IPS-20b (cell line): Measurements from ENCODE around the gene CLIC5.

Experiments used
- H3K27ac ChIP-seq: one replicate; pipeline ENCODE4 v1.5.1; 2013; ENCODE audit warnings: low read length
- H3K27me3 ChIP-seq: 2 replicates; pipeline ENCODE4 v1.6.1; 2013; ENCODE audit warnings: mild to moderate bottlenecking, low read length, inconsistent platforms; ENCODE audit not compliant: insufficient read depth
- H3K36me3 ChIP-seq: 2 replicates; pipeline ENCODE4 v1.6.1; 2013; ENCODE audit warnings: low read depth, mild to moderate bottlenecking, inconsistent platforms, low read length, moderate library complexity; ENCODE audit not compliant: insufficient read depth
- H3K4me1 ChIP-seq: 2 replicates; pipeline ENCODE4 v1.6.1; 2013; ENCODE audit warnings: mild to moderate bottlenecking, control low read depth, inconsistent platforms, low read length, moderate library complexity; ENCODE audit not compliant: insufficient read depth
- H3K4me3 ChIP-seq: 2 replicates; pipeline ENCODE4 v1.5.1; 2013; ENCODE audit warnings: mild to moderate bottlenecking, low read length, inconsistent platforms
- H3K9ac ChIP-seq: 2 replicates; pipeline ENCODE4 v1.6.1; 2013; ENCODE audit warnings: low read depth, mild to moderate bottlenecking, inconsistent platforms, low read length, moderate library complexity
- H3K9me3 ChIP-seq: 2 replicates; pipeline ENCODE4 v1.6.1; 2013; ENCODE audit warnings: mild to moderate bottlenecking, low read depth, low read length, inconsistent platforms; ENCODE audit not compliant: insufficient read depth

CLIC5 gene

GRCh38 chr6:45877970-45878590 is 137.6 kb downstream of the CLIC5 start:
- Histone ChIP-seq H3K27ac (no peak overlapping the region), H3K9me3 (no peaks in the 10 kb centered on the region), H3K4me1 (no peaks in the 10 kb centered on the region), H3K4me3 (no peak overlapping the region), H3K36me3 (no peaks in the 10 kb centered on the region), H3K27me3 (no peaks in the 10 kb centered on the region), H3K9ac (no peak overlapping the region)

DNA sequence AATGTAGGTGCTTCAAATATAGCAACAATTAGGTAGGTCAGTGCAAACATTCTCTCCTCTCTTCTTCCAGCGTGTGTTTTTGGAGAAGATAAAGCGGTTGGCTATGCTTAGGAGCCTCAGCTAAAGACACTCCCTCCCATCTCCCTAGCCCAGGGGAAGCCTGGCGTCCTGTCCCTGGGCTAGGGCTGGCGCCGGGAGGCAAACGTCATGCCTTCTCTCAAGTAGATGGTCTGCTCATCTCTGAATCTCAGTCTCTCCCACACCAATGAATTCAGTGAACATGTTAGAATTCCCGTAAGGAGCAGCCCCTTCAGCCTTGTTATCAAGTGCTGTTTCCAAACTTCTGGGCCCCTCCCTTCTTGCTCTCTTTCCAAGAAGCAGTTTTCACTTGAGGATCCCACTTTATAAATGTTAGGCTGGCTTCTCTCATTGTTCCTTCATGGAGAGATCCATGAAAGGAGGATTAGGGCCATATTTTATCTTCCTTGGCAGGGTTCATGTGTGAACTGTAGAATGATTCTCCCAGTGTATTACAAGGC is 142.8 kb downstream of the CLIC5 start:
- Histone ChIP-seq H3K36me3 (no peaks in the 10 kb centered on the region), H3K9ac (no peak overlapping the region), H3K9me3 (no peaks in the 10 kb centered on the region), H3K27ac (no peak overlapping the region), H3K4me3 (no peak overlapping the region), H3K27me3 (no peaks in the 10 kb centered on the region), H3K4me1 (no peaks in the 10 kb centered on the region)

DNA sequence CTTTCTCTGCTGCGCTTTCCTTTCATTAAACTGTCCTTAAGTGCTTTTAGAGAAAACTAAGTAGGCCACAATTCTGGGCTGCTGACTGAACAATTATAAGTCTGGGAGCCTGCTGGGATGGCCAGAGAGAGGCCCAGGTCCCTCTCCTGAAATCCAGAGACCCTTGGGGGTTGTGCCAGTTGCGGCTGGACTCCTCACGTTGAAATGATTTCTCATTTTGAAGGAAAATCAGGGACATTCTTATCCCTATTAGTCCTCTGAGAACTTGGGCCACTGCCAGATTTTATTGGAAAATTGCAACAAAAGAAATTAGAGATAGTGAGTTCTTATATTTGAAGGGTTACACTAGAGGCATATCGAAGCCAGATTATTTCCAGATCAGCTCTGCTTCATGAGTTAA is 145.1 kb downstream of the CLIC5 start:
- Histone ChIP-seq H3K27me3 (no peaks in the 10 kb centered on the region), H3K4me3 (no peak overlapping the region), H3K4me1 (no peaks in the 10 kb centered on the region), H3K9me3 (no peaks in the 10 kb centered on the region), H3K36me3 (no peaks in the 10 kb centered on the region), H3K27ac (no peak overlapping the region), H3K9ac (no peak overlapping the region)

- H3K4me1 ChIP-seq: no peaks in the 10 kb centered on the region
- no peaks in the 10 kb centered on the region for H3K9me3 ChIP-seq
- H3K27ac ChIP-seq: no peak overlapping the region
- no peaks in the 10 kb centered on the region for H3K27me3 ChIP-seq
- no peak overlapping the region for H3K9ac ChIP-seq
- no peaks in the 10 kb centered on the region for H3K36me3 ChIP-seq
- H3K4me3 ChIP-seq: no peak overlapping the region
These were observed 151.0 kb downstream of the CLIC5 start for GRCh38 chr6:45864651-45865050.

DNA sequence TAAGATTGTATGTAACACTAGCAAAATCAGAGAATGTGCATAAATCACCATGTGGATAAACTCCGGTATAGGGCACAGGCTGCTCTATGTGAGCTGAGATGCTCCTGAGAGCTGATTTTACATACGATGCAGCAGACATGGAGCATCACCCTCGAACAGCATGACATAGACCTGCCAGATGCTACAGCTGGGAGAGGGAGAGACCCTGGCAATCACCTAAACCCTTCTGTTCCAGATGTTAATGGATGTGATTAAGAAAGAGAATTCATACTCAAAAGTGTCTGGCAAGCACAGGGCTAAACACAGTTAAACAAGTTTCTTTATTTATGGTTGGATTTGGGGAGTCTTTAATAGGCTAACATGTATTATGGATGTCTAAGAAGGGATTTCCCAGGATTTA is 157.0 kb downstream of the CLIC5 start:
- Histone ChIP-seq H3K4me1 (no peaks in the 10 kb centered on the region; the same call in 1 of the 2 replicates), H3K27ac (no peak overlapping the region), H3K9me3 (no peaks in the 10 kb centered on the region), H3K4me3 (no peak overlapping the region), H3K36me3 (no peaks in the 10 kb centered on the region), H3K27me3 (peaks cover 35% of the 10 kb centered on the region), H3K9ac (no peak overlapping the region)

- no peak overlapping the region for H3K4me3 ChIP-seq
- H3K27me3 ChIP-seq: peaks cover 43% of the 10 kb centered on the region
- H3K36me3 ChIP-seq: no peaks in the 10 kb centered on the region
- no peak overlapping the region for H3K9ac ChIP-seq
- H3K9me3 ChIP-seq: no peaks in the 10 kb centered on the region
- H3K27ac ChIP-seq: no peak overlapping the region
- no peaks in the 10 kb centered on the region; the same call in 1 of the 2 replicates for H3K4me1 ChIP-seq
These were observed 157.8 kb downstream of the CLIC5 start for GRCh38 chr6:45857827-45858226.

- H3K9ac ChIP-seq: no peak overlapping the region
- H3K36me3 ChIP-seq: no peaks in the 10 kb centered on the region
- H3K9me3 ChIP-seq: no peaks in the 10 kb centered on the region
- H3K4me1 ChIP-seq: no peaks in the 10 kb centered on the region; the same call in 1 of the 2 replicates
- no peak overlapping the region for H3K27ac ChIP-seq
- H3K4me3 ChIP-seq: no peak overlapping the region
- H3K27me3 ChIP-seq: peaks cover 44% of the 10 kb centered on the region
These were observed 159.8 kb downstream of the CLIC5 start for GRCh38 chr6:45855642-45856394.

- peaks cover 44% of the 10 kb centered on the region for H3K27me3 ChIP-seq
- no peak overlapping the region for H3K27ac ChIP-seq
- no peaks in the 10 kb centered on the region; the same call in 1 of the 2 replicates for H3K4me1 ChIP-seq
- H3K9ac ChIP-seq: no peak overlapping the region
- no peak overlapping the region for H3K4me3 ChIP-seq
- no peaks in the 10 kb centered on the region for H3K9me3 ChIP-seq
- H3K36me3 ChIP-seq: no peaks in the 10 kb centered on the region
These were observed 161.4 kb downstream of the CLIC5 start for GRCh38 chr6:45854149-45854742.

DNA sequence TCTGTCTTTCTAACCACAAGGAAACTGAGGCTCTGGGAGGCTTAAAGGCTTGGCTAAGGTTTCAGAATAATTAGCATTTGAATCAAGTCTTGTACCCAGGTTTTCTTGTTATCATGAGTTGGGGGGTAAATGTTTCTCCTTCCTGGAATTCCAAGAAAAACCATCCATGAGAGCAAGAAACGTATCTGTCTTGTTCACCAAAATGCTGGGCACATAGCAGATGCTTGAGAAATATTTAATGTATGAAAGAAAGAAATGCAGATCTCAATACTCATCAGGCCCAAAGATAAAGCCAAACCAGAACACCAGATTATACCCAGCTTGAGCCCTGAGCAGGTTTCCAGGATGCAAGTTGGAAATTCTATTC is 164.6 kb downstream of the CLIC5 start:
- Histone ChIP-seq H3K27me3 (peaks cover 31% of the 10 kb centered on the region), H3K9me3 (no peaks in the 10 kb centered on the region), H3K4me3 (no peak overlapping the region), H3K36me3 (no peaks in the 10 kb centered on the region), H3K4me1 (no peaks in the 10 kb centered on the region; the same call in 1 of the 2 replicates), H3K27ac (no peak overlapping the region), H3K9ac (no peak overlapping the region)

DNA sequence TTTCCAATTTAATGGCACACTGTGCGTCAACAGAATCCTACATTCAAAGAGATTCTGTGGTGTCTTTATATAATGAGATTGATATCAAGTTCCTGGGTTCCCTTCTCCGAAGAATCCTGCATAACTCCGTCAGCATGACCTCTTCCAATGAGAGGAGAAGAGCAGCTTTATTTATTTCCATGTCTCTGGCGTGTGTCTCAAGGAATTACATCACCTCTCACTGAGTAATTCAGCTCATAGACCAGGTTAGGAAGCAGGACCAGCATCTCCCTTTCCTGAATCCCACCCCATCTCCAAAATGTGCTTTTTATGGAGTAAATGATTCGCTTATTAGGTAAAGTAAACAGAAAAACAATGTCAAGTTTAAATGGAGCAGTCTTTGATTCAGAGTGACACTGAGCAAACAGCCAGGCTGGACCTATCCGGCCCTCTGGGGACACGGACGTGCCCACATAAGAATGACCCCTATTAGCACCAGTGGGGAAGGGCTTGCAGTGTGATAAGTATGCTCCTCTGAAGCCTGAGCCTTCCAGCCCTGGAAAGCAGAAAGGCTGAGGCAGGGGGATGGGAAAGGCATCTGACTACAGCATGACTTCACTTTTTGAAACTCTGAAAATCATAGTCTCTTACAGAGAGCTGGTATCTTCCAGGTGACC is 165.2 kb downstream of the CLIC5 start:
- H3K27me3 ChIP-seq: peaks cover 26% of the 10 kb centered on the region
- H3K27ac ChIP-seq: no peak overlapping the region
- no peaks in the 10 kb centered on the region for H3K9me3 ChIP-seq
- no peak overlapping the region for H3K9ac ChIP-seq
- H3K4me3 ChIP-seq: no peak overlapping the region
- H3K4me1 ChIP-seq: no peaks in the 10 kb centered on the region; the same call in 1 of the 2 replicates
- no peaks in the 10 kb centered on the region for H3K36me3 ChIP-seq

DNA sequence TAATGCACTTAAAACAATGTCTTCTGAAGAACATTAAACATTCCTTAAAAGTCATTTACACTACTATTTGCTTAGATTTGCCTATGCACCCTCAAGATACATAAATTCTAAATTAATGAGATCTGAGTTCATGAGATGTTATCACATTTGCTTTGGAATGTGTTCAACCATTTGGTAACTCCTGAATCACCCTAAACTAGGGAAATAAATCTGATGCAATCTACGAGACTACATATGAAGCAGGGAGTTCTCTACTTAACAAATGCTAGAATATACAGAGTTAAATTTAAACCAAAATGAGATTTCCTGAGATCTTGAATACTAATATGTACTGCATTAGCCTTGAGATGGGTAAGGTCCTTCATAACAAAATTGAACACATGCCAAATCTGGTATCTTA is 170.1 kb downstream of the CLIC5 start:
- H3K9me3 ChIP-seq: no peaks in the 10 kb centered on the region
- H3K27ac ChIP-seq: no peak overlapping the region
- no peaks in the 10 kb centered on the region for H3K4me1 ChIP-seq
- H3K27me3 ChIP-seq: no peaks in the 10 kb centered on the region
- H3K4me3 ChIP-seq: no peak overlapping the region
- no peaks in the 10 kb centered on the region for H3K36me3 ChIP-seq
- no peak overlapping the region for H3K9ac ChIP-seq
